Bladder microvascular endothelial cell (primary cell): Measurements from ENCODE around the gene ZNF524. TPM values are rescaled to one million over a fixed set of nuclear protein-coding genes. Genes with fewer than 3 reads are reported as not detected.

Source experiments
- total RNA-seq: library from RNA; depleted of rRNA; stranded (reverse); fragments of >200 nt; gene quantifications from 2 replicates; pipeline ENCODE4 v1.2.3, GENCODE V29; 2014

ZNF524 gene
- 9.5 and 10.5 TPM in 2 replicates for total RNA-seq

GRCh38 chr19:55599842-55600661 is at the start of gene ZNF524:
ZNF524 (plus strand) TSS chr19:55600288; CDS start chr19:55602113, 1,825 bp downstream.

GRCh38 chr19:55580628-55581144 is 19.4 kb upstream of the ZNF524 start, which contains the start of gene ZNF579:
ZNF579 (minus strand) TSS chr19:55580848; CDS start chr19:55579639, 1,209 bp downstream.

DNA sequence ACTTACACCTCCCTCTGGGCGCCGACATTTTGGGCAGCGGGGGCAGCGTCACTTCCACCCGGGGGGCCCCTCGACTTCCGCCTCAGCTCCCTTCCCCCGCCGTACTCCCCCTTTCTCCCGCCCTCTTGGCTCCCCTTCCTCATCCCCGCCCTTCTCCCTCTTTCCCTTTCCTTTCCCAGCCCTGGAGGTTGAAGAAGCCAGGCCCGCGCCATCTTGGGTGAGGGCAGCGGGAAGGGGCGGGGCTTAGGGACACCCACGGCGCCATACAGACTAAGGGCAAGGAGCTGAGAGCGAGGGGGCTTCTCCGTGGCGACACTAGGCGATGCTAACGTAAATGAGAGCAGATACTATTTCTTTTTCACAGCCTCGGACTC is 633 bp upstream of the ZNF524 start, which contains the start of gene FIZ1:
FIZ1 (minus strand) TSS at position 50 of the 374 bp plus-strand sequence. CDS start 1,652 bp downstream, outside the sequence.

GRCh38 chr19:55605637-55606470 is 5.8 kb downstream of the ZNF524 start, which contains the start of gene ZNF865:
ZNF865 (plus strand) TSS chr19:55605647; CDS start chr19:55613619, 7,972 bp downstream.

DNA sequence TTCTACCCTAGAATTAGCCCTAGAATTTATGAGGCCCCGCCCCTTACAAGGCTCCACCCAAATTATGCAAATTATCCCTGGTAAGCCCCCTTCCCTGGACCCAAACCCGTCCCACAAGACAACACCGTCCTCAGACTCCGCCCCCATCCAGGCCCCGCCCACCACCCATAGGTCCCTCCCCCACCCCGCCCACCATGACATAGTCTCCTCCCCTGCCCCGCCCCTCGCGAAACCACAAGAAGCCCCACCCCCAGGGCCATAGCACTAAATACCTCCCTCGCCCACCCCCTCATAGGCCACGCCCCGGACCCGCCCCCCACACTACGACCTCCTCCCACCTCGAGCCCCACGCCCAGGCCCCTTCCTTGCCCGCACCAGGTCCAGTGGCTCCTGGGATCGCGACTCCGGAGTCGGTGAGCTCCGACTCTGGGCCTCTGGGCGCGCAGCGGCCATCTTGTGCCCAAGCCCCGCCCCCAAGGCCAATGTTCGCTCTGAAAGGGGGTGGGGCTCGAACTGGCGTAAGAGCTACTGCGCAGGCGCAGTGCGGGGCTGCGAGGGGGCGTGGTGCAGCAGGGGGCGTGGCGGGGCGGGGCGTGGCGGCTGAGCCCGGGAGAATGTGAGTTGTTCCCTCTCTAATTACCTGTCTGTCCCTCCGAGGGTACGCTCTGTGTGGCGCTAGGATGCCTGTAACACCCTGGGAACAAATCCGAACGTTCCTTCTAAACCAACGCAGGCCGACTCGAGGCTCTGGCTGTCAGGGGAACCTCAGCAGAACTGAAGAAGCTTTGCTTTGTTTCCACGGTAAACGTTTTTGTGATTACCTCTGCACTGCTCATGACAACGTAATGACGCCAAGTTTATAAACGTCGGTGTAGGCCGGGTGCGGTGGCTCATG is 24.3 kb downstream of the ZNF524 start, which contains the start of gene ZNF784:
ZNF784 (minus strand) TSS at position 458 of the 895 bp plus-strand sequence; CDS start at position 453, 5 bp downstream.

DNA sequence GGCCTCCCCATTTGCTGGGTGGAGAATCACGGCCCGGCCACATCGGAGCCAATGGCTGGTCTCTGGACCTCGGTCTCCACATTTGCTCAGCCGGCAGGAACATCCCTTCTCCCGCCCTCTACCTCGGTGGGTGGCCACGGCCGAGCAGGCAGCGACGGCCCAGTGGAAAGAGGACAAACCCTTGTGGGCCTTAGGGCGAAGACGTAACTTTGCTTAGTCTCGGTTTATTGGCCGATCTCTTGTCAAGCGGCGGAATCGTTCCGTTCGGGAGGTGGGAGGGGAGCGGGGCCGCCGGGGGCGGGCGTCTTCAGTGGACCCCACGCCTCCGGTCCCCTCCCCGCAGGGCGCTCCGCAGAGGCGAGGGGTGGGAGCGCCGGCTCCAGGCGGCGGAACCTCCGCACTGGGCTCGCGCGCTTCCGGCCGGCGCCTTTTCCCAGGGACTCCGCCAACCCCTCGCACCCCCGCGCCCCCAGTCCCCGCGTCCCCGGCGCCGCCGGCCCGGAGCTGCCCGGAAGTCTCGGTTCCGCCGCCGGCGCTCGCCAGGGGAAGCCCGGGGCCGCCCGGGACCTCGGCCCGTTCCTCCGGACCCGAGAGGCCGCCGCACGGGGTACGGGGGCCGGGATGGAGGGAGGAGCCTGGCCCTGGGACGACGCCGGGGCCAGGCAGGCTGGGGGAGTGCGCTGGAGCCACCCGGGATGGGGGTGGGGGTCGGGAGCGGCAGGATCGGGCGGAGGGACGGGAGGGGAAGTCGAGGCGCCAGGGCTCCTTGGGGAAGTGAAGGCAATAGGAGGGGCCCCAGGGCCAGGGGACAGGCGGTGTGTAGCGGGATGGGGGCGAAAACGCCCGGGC is 40.7 kb downstream of the ZNF524 start, which contains the start of gene ZNF580:
ZNF580 (plus strand) TSS at position 426 of the 849 bp plus-strand sequence. CDS start 1,507 bp downstream, outside the sequence.

DNA sequence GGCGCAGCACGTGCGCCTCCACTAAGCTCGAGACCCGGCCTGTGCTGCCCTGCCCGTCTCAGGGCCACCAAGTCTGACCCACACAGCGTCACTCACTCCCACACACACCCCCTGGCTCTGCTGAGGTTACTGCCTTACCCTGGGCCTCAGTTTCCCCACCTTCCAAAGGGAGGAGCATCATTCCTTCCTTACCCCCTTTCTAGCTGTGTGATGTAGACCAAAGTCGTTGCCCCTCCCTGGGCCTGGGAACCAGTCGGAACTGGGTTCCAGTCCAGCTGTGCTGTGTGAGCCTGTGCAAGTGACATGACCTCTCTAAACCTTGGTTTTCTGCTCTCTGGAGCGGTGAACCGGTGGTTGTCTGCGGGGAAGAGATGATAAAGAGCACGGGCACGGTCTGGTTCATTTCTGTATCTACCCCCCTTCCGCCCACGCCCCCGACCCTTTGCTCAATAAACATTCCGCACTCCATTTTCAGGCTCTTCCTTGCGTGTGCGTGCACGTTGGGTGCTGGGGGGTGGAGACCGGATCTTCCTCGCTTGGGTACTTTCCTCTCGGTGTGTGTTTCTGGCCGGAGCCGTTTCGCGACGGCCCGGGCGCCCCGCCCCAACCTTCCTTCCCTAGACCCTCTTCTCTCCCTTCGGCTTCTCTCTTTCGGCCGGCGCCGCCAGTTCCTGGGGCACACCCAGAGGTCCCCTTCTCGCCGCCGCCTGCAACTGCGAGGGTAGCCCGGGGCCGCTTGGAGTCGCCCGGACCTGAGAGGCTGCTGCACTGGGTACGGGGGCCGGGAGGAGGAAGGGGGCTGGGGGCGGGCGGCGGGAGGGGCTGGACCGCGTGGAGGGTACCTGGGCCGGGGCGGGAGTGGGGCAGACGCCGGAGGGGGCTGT is 43.2 kb downstream of the ZNF524 start, which contains the start of gene ZNF581:
ZNF581 (plus strand) TSS at position 647 of the 884 bp plus-strand sequence. CDS start 923 bp downstream, outside the sequence.

DNA sequence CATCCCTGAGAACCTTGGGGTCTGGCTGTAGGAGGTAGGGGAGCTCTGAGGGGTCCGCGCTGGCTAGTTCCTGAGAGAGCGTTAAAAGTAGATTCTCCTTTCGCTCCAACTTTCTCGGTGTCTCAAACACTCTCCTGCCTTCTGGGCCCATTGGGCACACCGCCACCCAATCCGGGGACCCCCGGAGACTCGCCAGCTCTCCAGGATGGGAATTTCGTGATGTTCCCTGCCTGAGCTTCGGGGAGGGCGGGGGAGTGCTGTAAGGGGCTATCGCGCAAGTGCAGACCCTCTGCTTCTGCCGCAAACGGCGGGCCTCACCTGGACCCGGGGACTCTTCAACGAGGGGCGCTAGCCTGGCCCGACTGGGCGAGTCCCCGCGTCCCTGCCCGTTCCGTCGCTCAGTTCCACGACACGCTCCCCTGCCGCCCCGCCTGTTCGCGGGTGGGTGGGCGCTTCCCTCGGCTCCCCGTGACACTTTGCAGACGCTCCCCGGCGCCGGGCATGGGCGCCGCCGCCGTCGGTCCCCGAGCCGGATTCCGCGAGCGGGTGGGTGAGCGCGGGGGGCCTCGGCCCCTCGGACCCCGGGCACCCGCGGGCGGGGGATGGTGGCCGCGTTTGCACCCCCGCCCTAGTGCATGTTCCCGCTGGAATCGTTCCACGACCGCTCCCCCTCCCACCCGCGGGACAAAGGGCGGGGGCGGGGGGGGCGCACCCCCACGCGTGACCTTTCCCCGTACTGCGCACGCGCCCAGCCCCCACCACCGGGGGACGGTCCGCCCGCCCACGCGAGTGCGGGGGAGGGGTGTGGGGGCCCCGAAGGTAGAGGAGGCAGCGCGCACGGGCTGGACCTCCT is 47.9 kb downstream of the ZNF524 start, which contains the start of gene CCDC106:
CCDC106 (plus strand) TSS at position 481 of the 853 bp plus-strand sequence. CDS start 835 bp downstream, outside the sequence.

Other genes with a start within 250 kb of the ZNF524 start
- not detected in 2 replicates for gene COX6B2, start 245.6 kb upstream of the ZNF524 start, total RNA-seq
- not detected in 2 replicates for gene GARIN5B, start 237.0 kb upstream of the ZNF524 start, total RNA-seq
- gene IL11, start 229.8 kb upstream of the ZNF524 start, total RNA-seq, result under 0.01 TPM in 1 of 2 replicates, not detected in the other
- not detected in 2 replicates for gene TMEM190, start 223.5 kb upstream of the ZNF524 start, total RNA-seq
- not detected in 2 replicates for gene TMEM238, start 216.0 kb upstream of the ZNF524 start, total RNA-seq
- 170 and 234 TPM in 2 replicates for gene RPL28, start 214.4 kb upstream of the ZNF524 start, total RNA-seq
- 31.8 and 82.4 TPM in 2 replicates for gene UBE2S, start 192.5 kb upstream of the ZNF524 start, total RNA-seq
- not detected in 2 replicates for gene SHISA7, start 157.0 kb upstream of the ZNF524 start, total RNA-seq
- gene ISOC2, start 138.6 kb upstream of the ZNF524 start, total RNA-seq, result 38.4 and 40.0 TPM in 2 replicates
- not detected in 2 replicates for gene C19orf85, start 135.5 kb upstream of the ZNF524 start, total RNA-seq
- 0.81 and 1.8 TPM in 2 replicates for gene ZNF628, start 123.7 kb upstream of the ZNF524 start, total RNA-seq
- gene NAT14, start 115.1 kb upstream of the ZNF524 start, total RNA-seq, result 9.4 and 9.8 TPM in 2 replicates
- gene SSC5D, start 111.9 kb upstream of the ZNF524 start, total RNA-seq, result 0.16 and 0.31 TPM in 2 replicates
- gene SBK2, start 63.2 kb upstream of the ZNF524 start, total RNA-seq, result not detected in 2 replicates
- gene SBK3, start 54.7 kb upstream of the ZNF524 start, total RNA-seq, result 0.13 and 0.16 TPM in 2 replicates
- 2.1 and 3.0 TPM in 2 replicates for gene ZNF579, start 19.4 kb upstream of the ZNF524 start, total RNA-seq
- 1.3 and 3.1 TPM in 2 replicates for gene FIZ1, start 771 bp upstream of the ZNF524 start, total RNA-seq
- gene ZNF865, start 5.4 kb downstream of the ZNF524 start, total RNA-seq, result 0.97 and 1.5 TPM in 2 replicates
- 3.9 and 4.7 TPM in 2 replicates for gene ZNF784, start 24.3 kb downstream of the ZNF524 start, total RNA-seq
- 1.5 and 2.9 TPM in 2 replicates for gene ZNF580, start 40.7 kb downstream of the ZNF524 start, total RNA-seq
- gene ZNF581, start 43.4 kb downstream of the ZNF524 start, total RNA-seq, result 11.5 and 18.0 TPM in 2 replicates
- 5.3 and 11.0 TPM in 2 replicates for gene CCDC106, start 47.9 kb downstream of the ZNF524 start, total RNA-seq
- gene U2AF2, start 54.7 kb downstream of the ZNF524 start, total RNA-seq, result 94.9 and 152 TPM in 2 replicates
- gene EPN1, start 74.9 kb downstream of the ZNF524 start, total RNA-seq, result 22.2 and 199 TPM in 2 replicates
- gene NLRP9, start 138.1 kb downstream of the ZNF524 start, total RNA-seq, result not detected in 2 replicates
- gene RFPL4A, start 158.8 kb downstream of the ZNF524 start, total RNA-seq, result 0.16 and 2.3 TPM in 2 replicates
- 0.31 TPM in 1 of 2 replicates, not detected in the other for gene RFPL4AL1, start 168.8 kb downstream of the ZNF524 start, total RNA-seq
- gene NLRP11, start 231.7 kb downstream of the ZNF524 start, total RNA-seq, result 0.06 TPM in 1 of 2 replicates, not detected in the other
- gene NLRP4, start 236.3 kb downstream of the ZNF524 start, total RNA-seq, result not detected in 2 replicates